Fibroblast of lung (primary cell): ENCODE measurements around the gene LBH. TPM values are rescaled to one million over a fixed set of nuclear protein-coding genes. Genes with fewer than 3 reads are reported as not detected.

Experiments used
- DNase-seq, 2 donors: peaks; one replicate each; pipeline versions ENCODE4 v3.0.0 to v3.0.0-alpha.2; 2010; ENCODE audit warnings: low read depth in 2 of 2
- H2AFZ ChIP-seq: 2 replicates; pipeline ENCODE4 v1.5.1; 2012; ENCODE audit warnings: low read length, control low read depth, inconsistent platforms
- H3K27ac ChIP-seq: 2 replicates; pipeline ENCODE4 v1.5.1; 2011; ENCODE audit warnings: low read length, control low read depth; ENCODE audit not compliant: insufficient read depth
- H3K27me3 ChIP-seq: 2 replicates; pipeline ENCODE4 v1.5.1; 2011; ENCODE audit warnings: mild to moderate bottlenecking, low read length; ENCODE audit not compliant: control insufficient read depth, insufficient read depth
- H3K36me3 ChIP-seq: 2 replicates; pipeline ENCODE4 v1.5.1; 2011; ENCODE audit warnings: low read length; ENCODE audit not compliant: control insufficient read depth, insufficient read depth
- H3K4me1 ChIP-seq: 2 replicates; pipeline ENCODE4 v1.5.1; 2011; ENCODE audit warnings: low read length; ENCODE audit not compliant: control insufficient read depth, insufficient read depth; ENCODE audit errors: extremely low read depth
- H3K4me2 ChIP-seq: 2 replicates; pipeline ENCODE4 v1.5.1; 2011; ENCODE audit warnings: low read length, control low read depth; ENCODE audit not compliant: insufficient read depth; ENCODE audit errors: extremely low read depth
- H3K4me3 ChIP-seq, 4 experiments: fragments of 200-600 bp in 1 of 4; sonication (generic) in 1 of 4; replicated peaks in 1 of 4; 2 replicates each; pipeline ENCODE4 v1.5.1; 2011 to 2016; ENCODE audit warnings: low read length in 4 of 4, low read depth in 3 of 4, mild to moderate bottlenecking in 3 of 4, control low read depth in 2 of 4, inconsistent platforms in 1 of 4, mixed read lengths in 1 of 4; ENCODE audit not compliant: insufficient read depth in 1 of 4; ENCODE audit errors: control extremely low read depth in 1 of 4
- H3K79me2 ChIP-seq: 2 replicates; pipeline ENCODE4 v1.5.1; 2012; ENCODE audit warnings: mild to moderate bottlenecking, low read length, inconsistent platforms; ENCODE audit not compliant: control insufficient read depth, insufficient read depth
- H3K9ac ChIP-seq: 2 replicates; pipeline ENCODE4 v1.5.1; 2011; ENCODE audit warnings: mild to moderate bottlenecking, low read length, control low read depth; ENCODE audit not compliant: insufficient read depth
- H3K9me3 ChIP-seq: 2 replicates; pipeline ENCODE4 v1.5.1; 2012; ENCODE audit warnings: low read depth, low read length; ENCODE audit not compliant: control insufficient read depth, insufficient read depth
- H4K20me1 ChIP-seq: 2 replicates; pipeline ENCODE4 v1.5.1; 2011; ENCODE audit warnings: low read length; ENCODE audit not compliant: control insufficient read depth, insufficient read depth; ENCODE audit errors: extremely low read depth
- CTCF ChIP-seq, 2 donors: IDR thresholded peaks in 1 of 2; conservative IDR thresholded peaks in 1 of 2; 1 replicate in 1 of 2; 2 replicates in 1 of 2; pipeline ENCODE4 v1.5.1; 2011 to 2012; ENCODE audit warnings: low read length in 2 of 2, control low read depth in 1 of 2, inconsistent platforms in 1 of 2, low read depth in 1 of 2, mild to moderate bottlenecking in 1 of 2
- EZH2 ChIP-seq: IDR thresholded peaks from 2 replicates; pipeline ENCODE4 v1.5.1; 2012; ENCODE audit warnings: low read length, control low read depth, mild to moderate bottlenecking; ENCODE audit errors: missing control alignments
- polyA plus RNA-seq, 2 donors: library from polyadenylated mRNA; depleted of rRNA in 1 of 2; stranded (reverse) in 1 of 2; unstranded in 1 of 2; fragments of >200 nt; gene quantifications; 2 replicates each; pipeline ENCODE4 v1.2.1, GENCODE V29; 2011 to 2012; ENCODE audit warnings: missing spikeins in 1 of 2
- total RNA-seq: library from RNA; depleted of rRNA; stranded (reverse); fragments of >200 nt; gene quantifications from 2 replicates; pipeline ENCODE4 v1.2.1, GENCODE V29; 2014

Gene LBH
- total and polyA plus RNA-seq, 2 donors (not counting 1 experiment from before 2014, with no cell fraction given): 604 to 926 TPM

- no peaks in the 10 kb centered on the region for H3K36me3 ChIP-seq
- no peaks in the 10 kb centered on the region for H3K79me2 ChIP-seq
- H3K4me1 ChIP-seq: no peaks in the 10 kb centered on the region
- no peaks in the 10 kb centered on the region for H4K20me1 ChIP-seq
- no peaks in the 10 kb centered on the region for H3K9me3 ChIP-seq
- peak; percentile 17 to 33 for DNase-seq
- no peak for TF ChIP-seq CTCF (conservative IDR thresholded peaks at IDR 0.05 in 1 of 2, IDR thresholded peaks at IDR 0.05 in 1 of 2; ENCODE audit: low read depth in 1 of 2, low read length in 2 of 2)
- no peak for TF ChIP-seq EZH2
- H3K4me2 ChIP-seq: no peak overlapping the region
- peaks cover 5% of the 10 kb centered on the region for H3K27me3 ChIP-seq
- H3K9ac ChIP-seq: no peak overlapping the region
- H3K27ac ChIP-seq: no peak overlapping the region
- no peak overlapping the region for H3K4me3 ChIP-seq
- no peak overlapping the region for H2AFZ ChIP-seq
Measured at GRCh38 chr2:30201990-30202389, 29.3 kb upstream of the LBH start.

- peaks cover 5% of the 10 kb centered on the region for H3K27me3 ChIP-seq
- no peak for TF ChIP-seq EZH2
- TF ChIP-seq CTCF (conservative IDR thresholded peaks at IDR 0.05 in 1 of 2, IDR thresholded peaks at IDR 0.05 in 1 of 2; ENCODE audit: low read depth in 1 of 2, low read length in 2 of 2): no peak
- H3K9ac ChIP-seq: no peak overlapping the region
- H3K27ac ChIP-seq: no peak overlapping the region
- H3K36me3 ChIP-seq: no peaks in the 10 kb centered on the region
- no peak overlapping the region for H2AFZ ChIP-seq
- H3K9me3 ChIP-seq: no peaks in the 10 kb centered on the region
- no peaks in the 10 kb centered on the region for H4K20me1 ChIP-seq
- no peaks in the 10 kb centered on the region for H3K79me2 ChIP-seq
- no peaks in the 10 kb centered on the region for H3K4me1 ChIP-seq
- no peak for DNase-seq
- no peak overlapping the region for H3K4me2 ChIP-seq
- H3K4me3 ChIP-seq: no peak overlapping the region
Measured at GRCh38 chr2:30203156-30203555, 28.2 kb upstream of the LBH start.

GRCh38 chr2:30204281-30204680 lies 27.1 kb upstream of the LBH start:
- Histone ChIP-seq H3K36me3 (no peaks in the 10 kb centered on the region), H3K27me3 (peaks cover 5% of the 10 kb centered on the region), H3K9ac (no peak overlapping the region), H4K20me1 (no peaks in the 10 kb centered on the region), H3K9me3 (no peaks in the 10 kb centered on the region), H3K27ac (no peak overlapping the region), H2AFZ (no peak overlapping the region), H3K4me1 (no peaks in the 10 kb centered on the region), H3K79me2 (no peaks in the 10 kb centered on the region), H3K4me3 (no peak overlapping the region), H3K4me2 (no peak overlapping the region)
- DNase-seq: no peak
- no peak for TF ChIP-seq CTCF (conservative IDR thresholded peaks at IDR 0.05 in 1 of 2, IDR thresholded peaks at IDR 0.05 in 1 of 2; ENCODE audit: low read depth in 1 of 2, low read length in 2 of 2)
- TF ChIP-seq EZH2: no peak
